GM19438 (cell line): ENCODE results near the gene HINT1.

Experiments
- ATAC-seq: cut with Tn5 transposase; IDR thresholded peaks from one replicate; pipeline ENCODE4 v1.9.1; 2021; ENCODE audit warnings: low read depth; ENCODE audit not compliant: unreplicated experiment

Gene HINT1

GRCh38 chr5:131114754-131115153, 50.3 kb downstream of the HINT1 start:
- ATAC-seq = no peak

DNA sequence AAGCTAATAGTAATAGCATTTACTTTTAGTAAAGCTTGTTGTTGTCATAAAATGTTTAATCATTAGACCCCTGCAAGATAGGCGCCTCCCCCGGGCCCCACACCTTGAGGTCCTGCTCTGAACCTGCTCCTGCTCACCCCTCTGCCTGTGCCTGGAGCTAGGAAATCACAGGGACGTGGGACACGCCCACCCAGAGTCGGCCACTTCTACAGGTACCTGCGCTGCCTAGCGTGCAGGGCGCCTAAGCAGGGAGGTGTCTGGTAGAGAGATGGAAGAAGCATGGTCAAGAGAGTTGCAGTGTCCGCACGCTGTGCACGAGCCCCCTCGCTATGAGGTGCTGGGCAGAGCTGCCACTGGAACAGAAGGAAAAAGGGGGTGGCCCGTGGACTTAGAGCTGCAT, 52.6 kb downstream of the HINT1 start:
- no peak for ATAC-seq

- ATAC-seq = no peak
Observed at GRCh38 chr5:131110256-131110594, 54.8 kb downstream of the HINT1 start.

DNA sequence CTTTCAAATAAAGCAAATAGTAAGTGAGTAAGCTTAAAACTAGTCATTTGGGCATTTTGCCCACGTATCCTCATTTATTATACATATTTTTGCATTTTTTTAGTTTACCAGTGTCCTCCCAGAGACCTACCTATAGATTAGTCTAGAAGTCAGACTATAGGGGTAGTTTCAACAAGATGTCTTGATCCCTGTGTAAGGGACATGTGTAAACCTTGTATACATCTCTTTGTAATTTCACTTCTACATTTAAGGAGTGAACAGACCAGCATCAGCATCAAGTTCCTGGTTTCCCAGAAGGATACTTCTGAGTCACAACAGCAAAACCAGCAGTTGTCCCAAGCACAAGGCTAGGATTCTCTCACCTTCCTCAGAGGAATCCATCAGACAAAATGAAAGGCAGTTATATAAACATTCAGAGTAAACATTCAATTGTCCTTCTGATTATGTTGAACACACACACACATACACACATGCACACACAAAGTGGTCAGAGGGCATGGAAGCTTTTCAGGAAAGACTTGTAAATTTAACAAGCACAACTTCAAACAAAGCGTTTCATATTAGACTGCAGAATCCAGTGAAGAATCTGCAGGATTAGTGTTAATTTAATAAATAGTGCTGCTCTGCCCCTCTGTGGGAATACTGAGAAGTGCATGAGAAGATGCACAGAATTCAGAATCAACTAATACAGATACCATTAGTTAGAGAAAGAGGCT, 55.4 kb downstream of the HINT1 start:
- ATAC-seq = peak; percentile 67
